ENCODE results near the gene CGN. TPM values are rescaled to one million over a fixed set of nuclear protein-coding genes. Genes with fewer than 3 reads are reported as not detected.

Gene CGN
- total RNA-seq, 1 donor from 2014 or later: 0.52 TPM

DNA sequence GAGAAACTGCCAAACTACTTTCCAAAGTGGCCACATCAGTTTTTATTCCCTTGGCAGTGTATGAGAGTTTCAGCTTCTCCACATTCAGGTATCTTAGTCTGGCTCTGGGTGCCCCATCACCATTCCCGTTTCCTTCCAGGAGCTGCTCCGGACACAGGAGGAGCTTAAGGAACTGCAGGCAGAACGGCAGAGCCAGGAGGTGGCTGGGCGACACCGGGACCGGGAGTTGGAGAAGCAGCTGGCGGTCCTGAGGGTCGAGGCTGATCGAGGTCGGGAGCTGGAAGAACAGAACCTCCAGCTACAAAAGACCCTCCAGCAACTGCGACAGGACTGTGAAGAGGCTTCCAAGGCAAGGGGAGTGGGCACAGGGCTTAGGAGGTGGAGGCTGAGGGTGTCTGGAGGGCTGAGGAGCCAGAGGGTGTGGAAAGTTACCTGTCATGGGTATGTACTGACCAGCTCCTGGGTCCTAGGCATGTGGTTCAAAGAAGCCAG is 18.1 kb downstream of the CGN start:
- Histone ChIP-seq H3K4me3 (no peak overlapping the region), H3K4me1 (no peaks in the 10 kb centered on the region), H3K27ac (replicated peaks) (no peak overlapping the region), H3K36me3 (no peaks in the 10 kb centered on the region), H3K27me3 (ENCODE audit: low read depth) (no peaks in the 10 kb centered on the region), H3K9me3 (replicated peaks) (no peaks in the 10 kb centered on the region)
- intact Hi-C loops (cut with micrococcal nuclease): no loop called here
- DNase-seq: no peak
- TF ChIP-seq, protein P1, sequence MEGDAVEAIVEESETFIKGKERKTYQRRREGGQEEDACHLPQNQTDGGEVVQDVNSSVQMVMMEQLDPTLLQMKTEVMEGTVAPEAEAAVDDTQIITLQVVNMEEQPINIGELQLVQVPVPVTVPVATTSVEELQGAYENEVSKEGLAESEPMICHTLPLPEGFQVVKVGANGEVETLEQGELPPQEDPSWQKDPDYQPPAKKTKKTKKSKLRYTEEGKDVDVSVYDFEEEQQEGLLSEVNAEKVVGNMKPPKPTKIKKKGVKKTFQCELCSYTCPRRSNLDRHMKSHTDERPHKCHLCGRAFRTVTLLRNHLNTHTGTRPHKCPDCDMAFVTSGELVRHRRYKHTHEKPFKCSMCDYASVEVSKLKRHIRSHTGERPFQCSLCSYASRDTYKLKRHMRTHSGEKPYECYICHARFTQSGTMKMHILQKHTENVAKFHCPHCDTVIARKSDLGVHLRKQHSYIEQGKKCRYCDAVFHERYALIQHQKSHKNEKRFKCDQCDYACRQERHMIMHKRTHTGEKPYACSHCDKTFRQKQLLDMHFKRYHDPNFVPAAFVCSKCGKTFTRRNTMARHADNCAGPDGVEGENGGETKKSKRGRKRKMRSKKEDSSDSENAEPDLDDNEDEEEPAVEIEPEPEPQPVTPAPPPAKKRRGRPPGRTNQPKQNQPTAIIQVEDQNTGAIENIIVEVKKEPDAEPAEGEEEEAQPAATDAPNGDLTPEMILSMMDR (IDR thresholded peaks at IDR 0.05; ENCODE audit: borderline replicate concordance): no peak

DNA sequence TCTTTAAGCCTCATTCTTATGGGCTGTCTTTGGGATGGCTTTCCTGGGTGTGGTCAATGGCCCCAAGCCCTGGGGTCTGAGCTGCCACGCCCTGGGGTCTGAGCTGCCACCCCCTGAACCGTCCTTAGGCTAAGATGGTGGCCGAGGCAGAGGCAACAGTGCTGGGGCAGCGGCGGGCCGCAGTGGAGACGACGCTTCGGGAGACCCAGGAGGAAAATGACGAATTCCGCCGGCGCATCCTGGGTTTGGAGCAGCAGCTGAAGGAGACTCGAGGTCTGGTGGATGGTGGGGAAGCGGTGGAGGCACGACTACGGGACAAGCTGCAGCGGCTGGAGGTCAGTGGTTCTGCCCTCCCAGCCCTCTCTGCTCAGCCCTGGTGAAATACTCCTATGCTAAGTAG is 18.6 kb downstream of the CGN start:
- H3K27ac ChIP-seq (replicated peaks): no peak overlapping the region
- no peak overlapping the region for H3K4me3 ChIP-seq
- DNase-seq: no peak
- H3K4me1 ChIP-seq: no peaks in the 10 kb centered on the region
- no peaks in the 10 kb centered on the region for H3K9me3 ChIP-seq (replicated peaks)
- no peaks in the 10 kb centered on the region for H3K27me3 ChIP-seq (ENCODE audit: low read depth)
- TF ChIP-seq, protein P1 (IDR thresholded peaks at IDR 0.05; ENCODE audit: borderline replicate concordance): no peak
- no peaks in the 10 kb centered on the region for H3K36me3 ChIP-seq
- intact Hi-C loops (cut with micrococcal nuclease): loop anchor here (10.0 kb wide), 2 partner anchors 85 to 205 kb away; no protein-coding TSS in a partner anchor

DNA sequence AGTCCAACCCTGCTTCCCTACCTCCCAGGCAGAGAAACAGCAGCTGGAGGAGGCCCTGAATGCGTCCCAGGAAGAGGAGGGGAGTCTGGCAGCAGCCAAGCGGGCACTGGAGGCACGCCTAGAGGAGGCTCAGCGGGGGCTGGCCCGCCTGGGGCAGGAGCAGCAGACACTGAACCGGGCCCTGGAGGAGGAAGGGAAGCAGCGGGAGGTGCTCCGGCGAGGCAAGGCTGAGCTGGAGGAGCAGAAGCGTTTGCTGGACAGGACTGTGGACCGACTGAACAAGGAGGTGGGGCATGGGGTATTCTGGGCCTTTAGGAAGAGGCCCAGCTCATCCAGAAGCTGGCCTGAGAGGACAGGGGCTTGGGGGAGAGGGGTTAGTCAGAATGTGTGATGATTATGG is 19.3 kb downstream of the CGN start:
- Histone ChIP-seq H3K4me3 (no peak overlapping the region), H3K27me3 (ENCODE audit: low read depth) (no peaks in the 10 kb centered on the region), H3K36me3 (no peaks in the 10 kb centered on the region), H3K27ac (replicated peaks) (no peak overlapping the region), H3K4me1 (no peaks in the 10 kb centered on the region), H3K9me3 (replicated peaks) (no peaks in the 10 kb centered on the region)
- TF ChIP-seq, protein P1 (IDR thresholded peaks at IDR 0.05; ENCODE audit: borderline replicate concordance): no peak
- DNase-seq: no peak
- intact Hi-C loops (cut with micrococcal nuclease): loop anchor here (10.0 kb wide), 2 partner anchors 86 to 204 kb away; no protein-coding TSS in a partner anchor

DNA sequence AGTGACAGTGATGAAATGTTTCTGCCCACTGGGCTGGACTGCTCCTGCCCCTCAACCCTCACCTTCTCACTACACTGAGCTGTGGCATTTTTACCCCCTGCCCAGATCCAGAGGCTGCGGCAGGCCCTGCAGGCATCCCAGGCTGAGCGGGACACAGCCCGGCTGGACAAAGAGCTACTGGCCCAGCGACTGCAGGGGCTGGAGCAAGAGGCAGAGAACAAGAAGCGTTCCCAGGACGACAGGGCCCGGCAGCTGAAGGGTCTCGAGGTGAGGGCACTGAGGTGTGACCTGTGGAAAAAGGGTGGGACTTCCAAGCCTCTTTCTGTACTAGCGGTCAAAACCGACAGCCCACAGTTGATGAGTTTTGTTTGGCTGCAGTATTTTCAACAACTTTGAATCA is 22.7 kb downstream of the CGN start:
- TF ChIP-seq, protein P1 (IDR thresholded peaks at IDR 0.05; ENCODE audit: borderline replicate concordance): no peak
- Histone ChIP-seq H3K27ac (replicated peaks) (no peak overlapping the region), H3K9me3 (replicated peaks) (no peaks in the 10 kb centered on the region), H3K36me3 (no peaks in the 10 kb centered on the region), H3K4me1 (no peaks in the 10 kb centered on the region), H3K4me3 (no peak overlapping the region), H3K27me3 (ENCODE audit: low read depth) (no peaks in the 10 kb centered on the region)
- intact Hi-C loops (cut with micrococcal nuclease): loop anchor here (10.0 kb wide), 2 partner anchors 89 to 201 kb away; no protein-coding TSS in a partner anchor
- no peak for DNase-seq

DNA sequence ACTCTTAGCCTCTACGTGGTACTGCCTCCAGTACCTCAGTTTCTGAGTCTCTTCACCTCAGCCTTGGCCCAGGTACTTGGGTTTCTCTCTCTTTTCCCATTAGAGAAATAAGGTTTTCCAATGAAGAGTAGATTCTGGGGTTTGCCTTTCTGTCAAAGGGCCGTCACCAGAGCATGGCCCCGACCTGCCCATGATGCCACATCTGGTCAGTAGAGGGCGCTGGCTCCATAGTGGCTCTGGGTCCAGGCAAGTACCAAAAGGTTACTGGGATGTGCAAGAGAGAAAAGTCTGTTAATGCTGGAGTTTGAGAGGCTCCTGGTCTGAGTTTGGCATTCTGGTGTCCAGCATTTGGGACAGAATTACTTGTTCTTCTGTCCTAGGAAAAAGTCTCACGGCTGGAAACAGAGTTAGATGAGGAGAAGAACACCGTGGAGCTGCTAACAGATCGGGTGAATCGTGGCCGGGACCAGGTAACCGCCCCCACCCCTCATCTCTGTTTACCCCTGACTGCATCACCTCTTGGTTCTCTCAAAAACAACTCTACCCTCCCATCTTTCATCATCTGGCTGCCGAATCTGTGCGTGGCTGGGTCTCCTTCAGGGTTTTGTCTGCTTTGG is 23.6 kb downstream of the CGN start:
- Histone ChIP-seq H3K4me3 (no peak overlapping the region), H3K36me3 (no peaks in the 10 kb centered on the region), H3K4me1 (peaks cover 6% of the 10 kb centered on the region), H3K27ac (replicated peaks) (no peak overlapping the region), H3K9me3 (replicated peaks) (no peaks in the 10 kb centered on the region), H3K27me3 (ENCODE audit: low read depth) (no peaks in the 10 kb centered on the region)
- DNase-seq: peak; percentile 77
- intact Hi-C loops (cut with micrococcal nuclease): loop anchor here (10.0 kb wide), 2 partner anchors 90 to 200 kb away; no protein-coding TSS in a partner anchor
- TF ChIP-seq, protein P1 (IDR thresholded peaks at IDR 0.05; ENCODE audit: borderline replicate concordance): peak; percentile 91
